Measurements from ENCODE around the gene TRNAU1AP. TPM values are rescaled to one million over a fixed set of nuclear protein-coding genes. Genes with fewer than 3 reads are reported as not detected.

TRNAU1AP gene
- total RNA-seq, 4 donors from 2014 or later = 18.5 to 25.0 (median 21.8) TPM

DNA sequence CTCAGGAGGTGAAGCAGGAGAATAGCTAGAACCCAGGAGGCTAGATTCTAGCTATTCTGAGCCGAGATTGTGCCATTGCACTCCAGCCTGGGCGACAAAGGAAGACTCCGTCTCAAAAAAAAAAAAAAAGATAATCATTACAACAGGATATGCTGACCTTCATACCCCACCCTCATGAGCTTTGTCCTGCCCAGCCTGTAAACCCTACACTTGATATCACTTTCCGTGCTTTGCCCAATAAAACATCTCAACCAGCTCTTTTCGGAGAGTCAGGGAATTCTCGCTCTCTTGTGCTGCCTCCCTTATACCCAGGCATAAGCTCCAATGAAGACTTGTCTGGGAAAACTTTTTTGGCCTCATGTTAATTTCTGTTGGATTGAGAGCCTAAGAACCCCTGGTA is 1.5 kb upstream of the TRNAU1AP start:
- Histone ChIP-seq H3K4me3 (no peak overlapping the region), H3K9me3 (no peaks in the 10 kb centered on the region), H3K36me3 (peaks cover 0 to 23% of the 10 kb centered on the region in 2 donors), H3K27ac (no peak overlapping the region), H3K4me1 (peaks cover 0 to 27% (median 0%) of the 10 kb centered on the region in 3 donors), H3K27me3 (no peaks in the 10 kb centered on the region)
- WGBS, 2 donors (ENCODE audit: low coverage in 1 of 2) = 86 to 97% methylated on average over 5 of the region's 6 CpGs
- TF ChIP-seq, protein P1, sequence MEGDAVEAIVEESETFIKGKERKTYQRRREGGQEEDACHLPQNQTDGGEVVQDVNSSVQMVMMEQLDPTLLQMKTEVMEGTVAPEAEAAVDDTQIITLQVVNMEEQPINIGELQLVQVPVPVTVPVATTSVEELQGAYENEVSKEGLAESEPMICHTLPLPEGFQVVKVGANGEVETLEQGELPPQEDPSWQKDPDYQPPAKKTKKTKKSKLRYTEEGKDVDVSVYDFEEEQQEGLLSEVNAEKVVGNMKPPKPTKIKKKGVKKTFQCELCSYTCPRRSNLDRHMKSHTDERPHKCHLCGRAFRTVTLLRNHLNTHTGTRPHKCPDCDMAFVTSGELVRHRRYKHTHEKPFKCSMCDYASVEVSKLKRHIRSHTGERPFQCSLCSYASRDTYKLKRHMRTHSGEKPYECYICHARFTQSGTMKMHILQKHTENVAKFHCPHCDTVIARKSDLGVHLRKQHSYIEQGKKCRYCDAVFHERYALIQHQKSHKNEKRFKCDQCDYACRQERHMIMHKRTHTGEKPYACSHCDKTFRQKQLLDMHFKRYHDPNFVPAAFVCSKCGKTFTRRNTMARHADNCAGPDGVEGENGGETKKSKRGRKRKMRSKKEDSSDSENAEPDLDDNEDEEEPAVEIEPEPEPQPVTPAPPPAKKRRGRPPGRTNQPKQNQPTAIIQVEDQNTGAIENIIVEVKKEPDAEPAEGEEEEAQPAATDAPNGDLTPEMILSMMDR (IDR thresholded peaks at IDR 0.05) = no peak
- TF ChIP-seq POLR2A (IDR thresholded peaks at IDR 0.05) = no peak
- TF ChIP-seq EP300 (IDR thresholded peaks at IDR 0.05) = no peak
- TF ChIP-seq POLR2AphosphoS5 (IDR thresholded peaks at IDR 0.05) = no peak
- no peak for ATAC-seq

DNA sequence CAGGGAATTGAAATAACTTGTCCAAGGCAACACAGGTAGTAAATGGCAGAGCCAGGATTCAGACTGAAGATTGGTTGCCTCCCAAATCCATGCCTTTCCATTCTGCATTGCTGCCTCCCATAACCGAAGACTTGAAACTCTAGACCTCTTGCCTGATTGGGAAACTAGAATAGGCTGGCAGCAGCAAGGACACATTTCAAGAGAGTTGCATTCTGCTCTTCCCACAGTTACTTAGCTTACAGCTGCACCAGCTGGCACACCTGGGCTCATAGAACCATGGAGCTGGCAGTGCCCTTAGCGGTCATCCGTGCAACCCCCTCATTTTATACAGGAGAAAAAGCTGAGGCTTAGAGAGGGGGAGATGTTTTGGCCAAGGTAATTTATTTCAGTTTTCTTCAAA is 8.0 kb downstream of the TRNAU1AP start:
- Histone ChIP-seq H3K36me3 (peaks cover 6 to 100% of the 10 kb centered on the region in 2 donors), H3K9me3 (no peaks in the 10 kb centered on the region), H3K4me1 (no peaks in the 10 kb centered on the region), H3K4me3 (no peak overlapping the region), H3K27me3 (no peaks in the 10 kb centered on the region), H3K27ac (no peak overlapping the region)
- no peak for ATAC-seq
- TF ChIP-seq POLR2A (IDR thresholded peaks at IDR 0.05) = no peak
- TF ChIP-seq, protein P1 (IDR thresholded peaks at IDR 0.05) = no peak
- TF ChIP-seq POLR2AphosphoS5 (IDR thresholded peaks at IDR 0.05) = no peak
- no peak for TF ChIP-seq EP300 (IDR thresholded peaks at IDR 0.05)
- WGBS, 2 donors (ENCODE audit: low coverage in 1 of 2) = 97 to 100% methylated on average over 1 to 3 of the region's 3 CpGs

DNA sequence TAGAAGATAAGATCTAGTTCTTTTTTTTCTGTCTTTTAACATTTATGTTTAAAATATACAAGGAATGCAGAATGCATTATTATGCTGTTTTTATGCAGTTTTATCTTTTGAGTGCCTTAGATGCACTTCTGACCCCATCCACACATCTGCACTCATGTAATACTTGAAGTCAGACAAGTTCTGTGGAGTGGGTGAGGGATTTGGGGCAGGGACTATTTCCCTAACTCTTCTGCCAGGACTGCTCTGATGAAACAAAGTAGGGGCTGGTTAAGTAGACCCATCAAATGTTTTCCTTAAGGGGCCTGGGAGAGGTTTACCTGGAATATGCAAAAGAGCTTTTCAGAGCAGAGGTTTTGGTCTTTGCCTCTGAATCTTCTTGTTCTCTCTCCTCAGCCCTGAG is 11.4 kb downstream of the TRNAU1AP start:
- Histone ChIP-seq H3K4me1 (no peaks in the 10 kb centered on the region), H3K27ac (no peak overlapping the region), H3K4me3 (no peak overlapping the region), H3K9me3 (no peaks in the 10 kb centered on the region), H3K36me3 (peaks cover 6 to 100% of the 10 kb centered on the region in 2 donors), H3K27me3 (no peaks in the 10 kb centered on the region)
- ATAC-seq = no peak
- no peak for TF ChIP-seq POLR2AphosphoS5 (IDR thresholded peaks at IDR 0.05)
- no peak for TF ChIP-seq EP300 (IDR thresholded peaks at IDR 0.05)
- no peak for TF ChIP-seq POLR2A (IDR thresholded peaks at IDR 0.05)
- TF ChIP-seq, protein P1 (IDR thresholded peaks at IDR 0.05) = no peak

DNA sequence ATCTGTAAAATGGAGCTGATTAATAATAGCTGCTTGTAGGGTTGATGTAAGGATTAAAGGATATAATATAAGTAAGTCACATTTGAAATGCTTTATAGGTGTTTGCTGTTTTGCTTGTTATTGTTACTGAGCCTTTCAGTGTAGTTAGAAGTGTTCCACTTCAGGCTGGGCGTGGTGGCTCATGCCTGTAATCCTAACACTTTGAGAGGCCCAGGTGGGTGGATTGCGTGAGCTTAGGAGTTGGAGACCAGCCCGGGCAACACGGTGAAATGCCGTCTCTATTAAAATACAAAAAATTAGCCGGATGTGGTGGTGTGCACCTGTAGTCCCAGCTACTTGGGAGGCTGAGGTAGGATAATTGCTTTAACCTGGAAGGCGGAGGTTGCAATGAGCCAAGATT is 12.2 kb downstream of the TRNAU1AP start:
- Histone ChIP-seq H3K9me3 (no peaks in the 10 kb centered on the region), H3K4me1 (no peaks in the 10 kb centered on the region), H3K27me3 (no peaks in the 10 kb centered on the region), H3K4me3 (no peak overlapping the region), H3K36me3 (peaks cover 6 to 100% of the 10 kb centered on the region in 2 donors), H3K27ac (no peak overlapping the region)
- no peak for ATAC-seq
- TF ChIP-seq POLR2A (IDR thresholded peaks at IDR 0.05) = no peak
- TF ChIP-seq POLR2AphosphoS5 (IDR thresholded peaks at IDR 0.05) = no peak
- TF ChIP-seq, protein P1 (IDR thresholded peaks at IDR 0.05) = no peak
- no peak for TF ChIP-seq EP300 (IDR thresholded peaks at IDR 0.05)
- WGBS, 2 donors (ENCODE audit: low coverage in 1 of 2) = 84 to 91% methylated on average over 4 of the region's 7 CpGs

DNA sequence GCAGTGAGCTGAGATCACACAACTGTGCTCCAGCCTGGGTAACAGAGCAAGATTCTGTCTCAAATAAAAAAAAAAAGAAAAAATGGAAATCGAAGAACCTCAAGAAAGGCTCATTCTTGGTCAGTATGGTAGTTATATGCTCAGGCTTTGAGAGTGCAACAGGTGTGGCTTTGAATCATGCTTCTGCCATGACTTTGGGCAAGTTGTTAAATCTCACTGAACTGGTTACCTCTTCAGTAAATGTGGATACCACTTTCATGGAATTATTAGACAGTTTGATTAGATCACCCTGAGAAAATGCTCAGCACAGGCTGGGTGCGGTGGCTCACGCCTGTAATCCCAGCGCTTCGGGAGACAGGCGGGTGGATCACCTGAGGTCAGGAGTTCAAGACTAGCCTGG is 12.8 kb downstream of the TRNAU1AP start:
- Histone ChIP-seq H3K36me3 (peaks cover 6 to 100% of the 10 kb centered on the region in 2 donors), H3K27me3 (no peaks in the 10 kb centered on the region), H3K9me3 (no peaks in the 10 kb centered on the region), H3K27ac (no peak overlapping the region), H3K4me3 (no peak overlapping the region), H3K4me1 (no peaks in the 10 kb centered on the region)
- 83 to 93% methylated on average over 1 to 3 of the region's 6 CpGs for WGBS, 2 donors (ENCODE audit: low coverage in 1 of 2)
- no peak for ATAC-seq
- TF ChIP-seq, protein P1 (IDR thresholded peaks at IDR 0.05) = no peak
- TF ChIP-seq POLR2A (IDR thresholded peaks at IDR 0.05) = no peak
- TF ChIP-seq EP300 (IDR thresholded peaks at IDR 0.05) = no peak
- TF ChIP-seq POLR2AphosphoS5 (IDR thresholded peaks at IDR 0.05) = no peak

Measured in gastroesophageal sphincter (tissue), 4 donors.